Fibroblast of lung (primary cell): Measurements from ENCODE around the gene ACTG1.

ENCODE experiments used
- EZH2 ChIP-seq: IDR thresholded peaks from 2 replicates; pipeline ENCODE4 v1.5.1; 2012; ENCODE audit warnings: low read length, control low read depth, mild to moderate bottlenecking; ENCODE audit errors: missing control alignments
- TF ChIP-seq, protein P1 (sequence below), 2 donors: IDR thresholded peaks in 1 of 2; conservative IDR thresholded peaks in 1 of 2; 1 replicate in 1 of 2; 2 replicates in 1 of 2; pipeline ENCODE4 v1.5.1; 2011 to 2012; ENCODE audit warnings: low read length in 2 of 2, control low read depth in 1 of 2, inconsistent platforms in 1 of 2, low read depth in 1 of 2, mild to moderate bottlenecking in 1 of 2

DNA sequence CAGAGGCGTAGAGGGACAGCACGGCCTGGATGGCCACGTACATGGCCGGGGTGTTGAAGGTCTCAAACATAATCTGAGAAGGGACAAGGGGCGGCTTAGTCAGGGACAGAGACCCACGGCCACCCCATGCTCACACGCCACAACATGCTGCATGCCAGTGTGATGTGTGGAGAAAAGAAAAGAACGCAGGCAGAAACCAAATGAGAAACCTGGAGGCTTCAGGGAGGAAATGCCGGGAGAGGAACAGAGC lies 1.1 kb downstream of the ACTG1 start:
- TF ChIP-seq, protein P1, sequence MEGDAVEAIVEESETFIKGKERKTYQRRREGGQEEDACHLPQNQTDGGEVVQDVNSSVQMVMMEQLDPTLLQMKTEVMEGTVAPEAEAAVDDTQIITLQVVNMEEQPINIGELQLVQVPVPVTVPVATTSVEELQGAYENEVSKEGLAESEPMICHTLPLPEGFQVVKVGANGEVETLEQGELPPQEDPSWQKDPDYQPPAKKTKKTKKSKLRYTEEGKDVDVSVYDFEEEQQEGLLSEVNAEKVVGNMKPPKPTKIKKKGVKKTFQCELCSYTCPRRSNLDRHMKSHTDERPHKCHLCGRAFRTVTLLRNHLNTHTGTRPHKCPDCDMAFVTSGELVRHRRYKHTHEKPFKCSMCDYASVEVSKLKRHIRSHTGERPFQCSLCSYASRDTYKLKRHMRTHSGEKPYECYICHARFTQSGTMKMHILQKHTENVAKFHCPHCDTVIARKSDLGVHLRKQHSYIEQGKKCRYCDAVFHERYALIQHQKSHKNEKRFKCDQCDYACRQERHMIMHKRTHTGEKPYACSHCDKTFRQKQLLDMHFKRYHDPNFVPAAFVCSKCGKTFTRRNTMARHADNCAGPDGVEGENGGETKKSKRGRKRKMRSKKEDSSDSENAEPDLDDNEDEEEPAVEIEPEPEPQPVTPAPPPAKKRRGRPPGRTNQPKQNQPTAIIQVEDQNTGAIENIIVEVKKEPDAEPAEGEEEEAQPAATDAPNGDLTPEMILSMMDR (conservative IDR thresholded peaks at IDR 0.05 in 1 of 2, IDR thresholded peaks at IDR 0.05 in 1 of 2; ENCODE audit: low read depth in 1 of 2, low read length in 2 of 2): no peak
- no peak for TF ChIP-seq EZH2
